T-cell (primary cell): ENCODE data around the gene TTC12. TPM values are rescaled to one million over a fixed set of nuclear protein-coding genes. Genes with fewer than 3 reads are reported as not detected.
"Not testable (repeated sequence)": the region's sequence is repeated elsewhere in the genome, so short reads cannot be mapped to it uniquely, and the experiment has no call there.

Experiments
- ATAC-seq, 4 experiments: fragments of 200-7000 bp in 3 of 4; fragments of 150-1000 bp in 1 of 4; cut with Tn5 transposase; replicated peaks in 1 of 4; 1 replicate in 3 of 4; 2 replicates in 1 of 4; pipeline ENCODE4 v1.10.0; 2021; ENCODE audit warnings: moderate library complexity in 3 of 4, mild to moderate bottlenecking in 2 of 4, moderate number of reproducible peaks in 1 of 4
- CTCF ChIA-PET, 2 donors: fragments of 300-600 bp; sonication (Branson Sonifier 250); formaldehyde crosslinking; loops; one replicate each; lab custom pipeline; 2022; ENCODE audit warnings: antibody characterized with exemption in 2 of 2; lab: Charles Lee
- POLR2A ChIA-PET, 2 donors: fragments of 300-600 bp; sonication (Branson Sonifier 250); formaldehyde crosslinking; loops; one replicate each; lab custom pipeline; 2022; ENCODE audit warnings: antibody characterized with exemption in 2 of 2; lab: Charles Lee
- DNase-seq, 35 experiments: peaks; one replicate each; pipeline versions ENCODE4 v3.0.0 to v3.0.0-alpha.2; 2013 to 2023
- H3K27ac ChIP-seq: one replicate; pipeline ENCODE4 v1.5.1; 2013; ENCODE audit warnings: low read length
- H3K27me3 ChIP-seq, 2 experiments: replicated peaks in 1 of 2; 1 replicate in 1 of 2; 2 replicates in 1 of 2; pipeline versions ENCODE4 v1.6.1 to v1.7.0; 2013; ENCODE audit warnings: low read length in 1 of 2, mixed read lengths in 1 of 2; ENCODE audit not compliant: control insufficient read depth in 2 of 2, insufficient read depth in 2 of 2; ENCODE audit errors: extremely low read depth in 1 of 2
- H3K36me3 ChIP-seq, 2 donors: 1 replicate in 1 of 2; 2 replicates in 1 of 2; pipeline versions ENCODE4 v1.6.1 to v1.7.0; 2013; ENCODE audit warnings: low read length in 1 of 2; ENCODE audit not compliant: control insufficient read depth in 2 of 2, insufficient read depth in 1 of 2; ENCODE audit errors: extremely low read depth in 1 of 2
- H3K4me1 ChIP-seq, 2 experiments: 1 replicate in 1 of 2; 2 replicates in 1 of 2; pipeline versions ENCODE4 v1.6.1 to v1.7.0; 2013; ENCODE audit warnings: low read length in 2 of 2, mixed read lengths in 1 of 2; ENCODE audit not compliant: insufficient read depth in 2 of 2, control insufficient read depth in 1 of 2; ENCODE audit errors: extremely low read depth in 1 of 2
- H3K4me3 ChIP-seq, 2 donors: 1 replicate in 1 of 2; 2 replicates in 1 of 2; pipeline versions ENCODE4 v1.5.1 to v1.7.0; 2013; ENCODE audit warnings: mild to moderate bottlenecking in 2 of 2, low read length in 1 of 2, moderate library complexity in 1 of 2; ENCODE audit not compliant: control insufficient read depth in 1 of 2; ENCODE audit errors: extremely low read depth in 1 of 2
- H3K9me3 ChIP-seq: 2 replicates; pipeline ENCODE4 v1.7.0; 2013
- H3K27ac Mint-ChIP-seq, 2 donors: one replicate each; pipeline ENCODE4 v1.8.0; 2020 to 2021; ENCODE audit warnings: mild to moderate bottlenecking in 2 of 2, mixed read lengths in 2 of 2
- H3K27me3 Mint-ChIP-seq, 2 donors: one replicate each; pipeline ENCODE4 v1.8.0; 2021 to 2022; ENCODE audit warnings: mixed read lengths in 2 of 2
- H3K36me3 Mint-ChIP-seq: one replicate; pipeline ENCODE4 v1.8.0; 2021; ENCODE audit warnings: mixed read lengths
- H3K4me1 Mint-ChIP-seq, 3 donors: one replicate each; pipeline ENCODE4 v1.8.0; 2020 to 2022; ENCODE audit warnings: mixed read lengths in 3 of 3, mild to moderate bottlenecking in 1 of 3
- H3K4me3 Mint-ChIP-seq, 3 donors: one replicate each; pipeline ENCODE4 v1.8.0; 2020 to 2022; ENCODE audit warnings: mild to moderate bottlenecking in 3 of 3, mixed read lengths in 3 of 3, moderate library complexity in 3 of 3
- H3K9me3 Mint-ChIP-seq, 3 donors: one replicate each; pipeline ENCODE4 v1.8.0; 2020 to 2022; ENCODE audit warnings: mixed read lengths in 3 of 3
- WGBS: methylation state at CpG from one replicate; pipeline ENCODE4 v1.1.5; 2013; ENCODE audit warnings: missing lambda C conversion rate; ENCODE audit not compliant: insufficient coverage; 5-methylcytosine and 5-hydroxymethylcytosine counted together
- total RNA-seq, 35 experiments: library from RNA in 6 of 35; stranded (reverse) in 6 of 35; fragments of 120-200 nt in 1 of 35; gene quantifications; one replicate each; pipeline versions ENCODE4 v1.2.1 to v1.2.4 and lab custom pipeline; 2013 to 2026

Gene TTC12
- total RNA-seq, 5 donors from 2014 or later (not counting 1 experiment from before 2014, with no cell fraction given) = 29.0 to 63.8 (median 45.2) TPM

GRCh38 chr11:113289431-113290187 lies 24.8 kb upstream of the TTC12 start:
- Histone ChIP-seq H3K27me3 (peaks cover 0 to 3% of the 10 kb centered on the region in 2 experiments), H3K36me3 (no peaks in the 10 kb centered on the region), H3K9me3 (no peaks in the 10 kb centered on the region), H3K4me1 (peaks cover 0 to 3% of the 10 kb centered on the region in 2 experiments), H3K4me3 (no peak overlapping the region), H3K27ac (no peak overlapping the region)
- Mint-ChIP-seq H3K4me1 (no peaks in the 10 kb centered on the region), H3K36me3 (no peaks in the 10 kb centered on the region), H3K4me3 (no peak overlapping the region), H3K27me3 (peaks cover 13 to 20% of the 10 kb centered on the region in 2 donors), H3K9me3 (no peaks in the 10 kb centered on the region), H3K27ac (no peak overlapping the region)
- peak in 34 of 35 experiments; percentile 21 to 74 (median 49) for DNase-seq
- WGBS = 83% methylated on average over 4 of the region's 10 CpGs
- ATAC-seq = peak; percentile 77 to 93 (median 85)
- POLR2A ChIA-PET = interaction anchor here in 1 of 2 donors (0.6 kb wide), 1 partner anchor 771 kb away, joined by 3 read pairs; no protein-coding TSS in a partner anchor
- CTCF ChIA-PET = interaction anchor here (0.6 to 1.8 kb wide), 23 partner anchors 9 to 1710 kb away, joined by 3 to 21 read pairs (median 4); no protein-coding TSS in a partner anchor

- H3K9me3 ChIP-seq = no peaks in the 10 kb centered on the region
- no peaks in the 10 kb centered on the region for H3K36me3 Mint-ChIP-seq
- H3K27ac ChIP-seq = no peak overlapping the region
- no peaks in the 10 kb centered on the region for H3K4me1 Mint-ChIP-seq
- H3K27ac Mint-ChIP-seq = no peak overlapping the region
- no peak for DNase-seq
- 70% methylated on average over 5 of the region's 5 CpGs for WGBS
- no peak overlapping the region for H3K4me3 ChIP-seq
- peaks cover 0 to 3% of the 10 kb centered on the region in 2 experiments for H3K4me1 ChIP-seq
- peaks cover 27 to 29% of the 10 kb centered on the region in 2 donors for H3K27me3 Mint-ChIP-seq
- ChIA-PET CTCF (no interaction called here), POLR2A (no interaction called here)
- H3K4me3 Mint-ChIP-seq = no peak overlapping the region
- H3K36me3 ChIP-seq = no peaks in the 10 kb centered on the region
- no peaks in the 10 kb centered on the region for H3K9me3 Mint-ChIP-seq
- peaks cover 0 to 13% of the 10 kb centered on the region in 2 experiments for H3K27me3 ChIP-seq
- no peak for ATAC-seq
These were observed 20.4 kb upstream of the TTC12 start for GRCh38 chr11:113293936-113294335.

DNA sequence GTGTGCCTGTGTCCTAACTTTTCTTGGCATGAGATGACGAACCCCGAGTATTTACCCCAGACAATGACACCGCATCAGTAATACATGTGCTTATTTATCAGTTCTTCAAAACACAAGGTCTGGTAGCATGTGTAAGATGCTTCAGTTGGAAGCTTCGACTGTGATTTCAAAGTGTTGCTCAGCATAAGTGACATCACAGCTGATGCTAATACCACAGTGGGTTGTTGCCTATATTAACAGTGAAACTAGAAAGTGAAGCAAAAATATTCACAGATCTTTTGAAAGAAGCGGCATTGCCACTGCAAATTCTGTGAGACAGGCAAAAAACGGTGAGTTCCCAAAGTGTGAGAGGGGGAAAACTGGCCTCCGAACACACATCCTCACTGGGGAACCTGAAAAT lies 18.4 kb upstream of the TTC12 start:
- WGBS = 73% methylated on average over 2 of the region's 7 CpGs
- H3K4me3 ChIP-seq = no peak overlapping the region
- H3K4me3 Mint-ChIP-seq = no peak overlapping the region
- peaks cover 36 to 40% of the 10 kb centered on the region in 2 donors for H3K27me3 Mint-ChIP-seq
- no peak overlapping the region for H3K27ac Mint-ChIP-seq
- no peaks in the 10 kb centered on the region for H3K9me3 ChIP-seq
- no peak for ATAC-seq
- H3K36me3 Mint-ChIP-seq = no peaks in the 10 kb centered on the region
- H3K4me1 Mint-ChIP-seq = no peaks in the 10 kb centered on the region
- no peak overlapping the region for H3K27ac ChIP-seq
- no peaks in the 10 kb centered on the region for H3K9me3 Mint-ChIP-seq
- H3K4me1 ChIP-seq = no peaks in the 10 kb centered on the region
- CTCF ChIA-PET = no interaction called here
- no peak for DNase-seq
- POLR2A ChIA-PET = no interaction called here
- no peaks in the 10 kb centered on the region for H3K36me3 ChIP-seq
- peaks cover 0 to 13% of the 10 kb centered on the region in 2 experiments for H3K27me3 ChIP-seq

GRCh38 chr11:113296447-113297205 lies 17.8 kb upstream of the TTC12 start:
- no peak overlapping the region for H3K4me3 Mint-ChIP-seq
- H3K4me1 Mint-ChIP-seq = no peaks in the 10 kb centered on the region
- CTCF ChIA-PET = no interaction called here

GRCh38 chr11:113298496-113298895 lies 15.9 kb upstream of the TTC12 start:
- WGBS = no CpG with 5 or more reads among the region's 3 CpGs

More at GRCh38 chr11:113296447-113297205, 17.8 kb upstream of the TTC12 start:
- ATAC-seq (no peak), DNase-seq (no peak)
- no peak overlapping the region for H3K27ac Mint-ChIP-seq
- Histone ChIP-seq H3K36me3 (no peaks in the 10 kb centered on the region), H3K4me3 (no peak overlapping the region), H3K9me3 (no peaks in the 10 kb centered on the region), H3K27me3 (peaks cover 0 to 13% of the 10 kb centered on the region in 2 experiments), H3K4me1 (no peaks in the 10 kb centered on the region), H3K27ac (no peak overlapping the region)
- no peaks in the 10 kb centered on the region for H3K9me3 Mint-ChIP-seq
- POLR2A ChIA-PET = no interaction called here
- H3K36me3 Mint-ChIP-seq = no peaks in the 10 kb centered on the region
- peaks cover 36 to 43% of the 10 kb centered on the region in 2 donors for H3K27me3 Mint-ChIP-seq
- 73% methylated on average over 1 of the region's 2 CpGs for WGBS

GRCh38 chr11:113304916-113305315 lies 9.5 kb upstream of the TTC12 start:
- ATAC-seq (no peak), DNase-seq (no peak)
- ChIA-PET CTCF (interaction anchor here (0.7 to 4.2 kb wide), 6 partner anchors 8 to 504 kb away, joined by 3 to 17 read pairs (median 4); no protein-coding TSS in a partner anchor), POLR2A (no interaction called here)
- Mint-ChIP-seq H3K27ac (no peak overlapping the region), H3K4me1 (peaks cover 0 to 7% (median 0%) of the 10 kb centered on the region in 3 donors), H3K9me3 (no peaks in the 10 kb centered on the region), H3K36me3 (no peaks in the 10 kb centered on the region), H3K27me3 (peaks cover 8 to 9% of the 10 kb centered on the region in 2 donors), H3K4me3 (no peak overlapping the region)
- Histone ChIP-seq H3K4me3 (no peak overlapping the region), H3K36me3 (no peaks in the 10 kb centered on the region), H3K27me3 (peaks cover 0 to 5% of the 10 kb centered on the region in 2 experiments), H3K9me3 (no peaks in the 10 kb centered on the region), H3K4me1 (no peaks in the 10 kb centered on the region), H3K27ac (no peak overlapping the region)

More at GRCh38 chr11:113298496-113298895, 15.9 kb upstream of the TTC12 start:
- not testable (repeated sequence) for ATAC-seq, DNase-seq, H3K4me3 Mint-ChIP-seq, H3K27ac Mint-ChIP-seq, H3K27ac ChIP-seq, H3K9me3 ChIP-seq, H3K36me3 ChIP-seq, H3K4me1 ChIP-seq, H3K4me1 Mint-ChIP-seq, H3K36me3 Mint-ChIP-seq, H3K4me3 ChIP-seq, H3K9me3 Mint-ChIP-seq
- ChIA-PET CTCF (interaction anchor here (0.6 to 1.3 kb wide), 2 partner anchors 9 to 232 kb away, joined by 3 to 4 read pairs; no protein-coding TSS in a partner anchor), POLR2A (interaction anchor here in 1 of 2 donors (0.7 kb wide), 1 partner anchor 1019 kb away, joined by 3 read pairs; no protein-coding TSS in a partner anchor)
- H3K27me3 ChIP-seq = peaks cover 0 to 13% of the 10 kb centered on the region in 2 experiments
- peaks cover 28 to 39% of the 10 kb centered on the region in 2 donors for H3K27me3 Mint-ChIP-seq
